Erythroblast (primary cell): Measurements from ENCODE around the gene ADRB2.

ENCODE experiments used
- GATA1 ChIP-seq: IDR thresholded peaks from 2 replicates; pipeline ENCODE4 v1.6.1; 2011; ENCODE audit warnings: low read depth, mild to moderate bottlenecking, control low read depth, low read length, moderate library complexity
- POLR2A ChIP-seq: IDR thresholded peaks from 2 replicates; pipeline ENCODE4 v1.6.1; 2011; ENCODE audit warnings: mild to moderate bottlenecking, low read length

GRCh38 chr5:148861088-148861487 is 34.7 kb downstream of the ADRB2 start:
- TF ChIP-seq POLR2A (no peak), GATA1 (no peak)
